KBM-7 (cell line): ENCODE data around the gene ZBTB46.
"Not testable (repeated sequence)": the region's sequence is repeated elsewhere in the genome, so short reads cannot be mapped to it uniquely, and the experiment has no call there.

ENCODE experiments used
- DNase-seq: peaks from one replicate; pipeline ENCODE4 v3.0.0-alpha.2; 2015
- in situ Hi-C: fragments of 300-500 bp; cut with MboI; formaldehyde crosslinking; loops from 2 replicates; pipeline ENCODE4 v1.14.3; 2020; ENCODE audit warnings: low sequenced_read_pairs, low pct_unique_long_range_greater_than_20kb, mixed read lengths

ZBTB46 gene

GRCh38 chr20:63730189-63730733 lies 100.8 kb downstream of the ZBTB46 start:
- in situ Hi-C loops, DNase-seq: not testable (repeated sequence)

- in situ Hi-C loops, DNase-seq: not testable (repeated sequence)
These were observed 108.0 kb downstream of the ZBTB46 start for GRCh38 chr20:63722967-63723622.

- in situ Hi-C loops: no loop called here
- DNase-seq: no peak
These were observed 112.1 kb downstream of the ZBTB46 start for GRCh38 chr20:63718996-63719395.

- no peak for DNase-seq
- in situ Hi-C loops: no loop called here
These were observed 116.2 kb downstream of the ZBTB46 start for GRCh38 chr20:63714858-63715257.

GRCh38 chr20:63712191-63712590 lies 118.9 kb downstream of the ZBTB46 start:
- in situ Hi-C loops: no loop called here
- DNase-seq: no peak

- DNase-seq: no peak
- in situ Hi-C loops: no loop called here
These were observed 119.9 kb downstream of the ZBTB46 start for GRCh38 chr20:63711085-63711645.

GRCh38 chr20:63709149-63709527 lies 121.9 kb downstream of the ZBTB46 start:
- DNase-seq: no peak
- in situ Hi-C loops: no loop called here

GRCh38 chr20:63708301-63709148 lies 122.5 kb downstream of the ZBTB46 start:
- DNase-seq: no peak
- in situ Hi-C loops: no loop called here

- DNase-seq: peak; percentile 90
- in situ Hi-C loops: no loop called here
These were observed 123.3 kb downstream of the ZBTB46 start, which contains the start of the genes ARFRP1 and ZGPAT for GRCh38 chr20:63707558-63708300. ARFRP1 (minus strand) TSS chr20:63707976; CDS start chr20:63707091, 885 bp downstream. ZGPAT (plus strand) TSS chr20:63708039; CDS start chr20:63708581, 542 bp downstream.

- DNase-seq: peak; percentile 67
These were observed 124.1 kb downstream of the ZBTB46 start for GRCh38 chr20:63706852-63707557.

GRCh38 chr20:63706027-63706695 lies 124.9 kb downstream of the ZBTB46 start:
- DNase-seq: no peak
- in situ Hi-C loops: no loop called here

More at GRCh38 chr20:63706852-63707557, 124.1 kb downstream of the ZBTB46 start:
- in situ Hi-C loops: no loop called here

- in situ Hi-C loops: no loop called here
- no peak for DNase-seq
These were observed 125.6 kb downstream of the ZBTB46 start for GRCh38 chr20:63705232-63706026.

GRCh38 chr20:63704749-63705117 lies 126.3 kb downstream of the ZBTB46 start:
- in situ Hi-C loops: no loop called here
- no peak for DNase-seq

- in situ Hi-C loops: no loop called here
- no peak for DNase-seq
These were observed 126.9 kb downstream of the ZBTB46 start for GRCh38 chr20:63703976-63704748.

- no peak for DNase-seq
- in situ Hi-C loops: no loop called here
These were observed 127.5 kb downstream of the ZBTB46 start for GRCh38 chr20:63703471-63703975.

- no peak for DNase-seq
- in situ Hi-C loops: no loop called here
These were observed 128.2 kb downstream of the ZBTB46 start for GRCh38 chr20:63702751-63703470.
